GM12873 (cell line): ENCODE data around the gene PLAGL1.

ENCODE experiments used
- CTCF ChIP-seq: IDR thresholded peaks from 2 replicates; pipeline ENCODE4 v1.5.1; 2012; ENCODE audit warnings: low read depth, mild to moderate bottlenecking, moderate library complexity, low read length, control low read depth; ENCODE audit not compliant: insufficient read depth; ENCODE audit errors: missing control alignments

PLAGL1 gene

GRCh38 chr6:143912671-143913070 lies 95.4 kb downstream of the PLAGL1 start:
- TF ChIP-seq CTCF = no peak

- no peak for TF ChIP-seq CTCF
These were observed 97.0 kb downstream of the PLAGL1 start for GRCh38 chr6:143911028-143911427.

GRCh38 chr6:143902827-143903226 lies 105.2 kb downstream of the PLAGL1 start:
- TF ChIP-seq CTCF = no peak

DNA sequence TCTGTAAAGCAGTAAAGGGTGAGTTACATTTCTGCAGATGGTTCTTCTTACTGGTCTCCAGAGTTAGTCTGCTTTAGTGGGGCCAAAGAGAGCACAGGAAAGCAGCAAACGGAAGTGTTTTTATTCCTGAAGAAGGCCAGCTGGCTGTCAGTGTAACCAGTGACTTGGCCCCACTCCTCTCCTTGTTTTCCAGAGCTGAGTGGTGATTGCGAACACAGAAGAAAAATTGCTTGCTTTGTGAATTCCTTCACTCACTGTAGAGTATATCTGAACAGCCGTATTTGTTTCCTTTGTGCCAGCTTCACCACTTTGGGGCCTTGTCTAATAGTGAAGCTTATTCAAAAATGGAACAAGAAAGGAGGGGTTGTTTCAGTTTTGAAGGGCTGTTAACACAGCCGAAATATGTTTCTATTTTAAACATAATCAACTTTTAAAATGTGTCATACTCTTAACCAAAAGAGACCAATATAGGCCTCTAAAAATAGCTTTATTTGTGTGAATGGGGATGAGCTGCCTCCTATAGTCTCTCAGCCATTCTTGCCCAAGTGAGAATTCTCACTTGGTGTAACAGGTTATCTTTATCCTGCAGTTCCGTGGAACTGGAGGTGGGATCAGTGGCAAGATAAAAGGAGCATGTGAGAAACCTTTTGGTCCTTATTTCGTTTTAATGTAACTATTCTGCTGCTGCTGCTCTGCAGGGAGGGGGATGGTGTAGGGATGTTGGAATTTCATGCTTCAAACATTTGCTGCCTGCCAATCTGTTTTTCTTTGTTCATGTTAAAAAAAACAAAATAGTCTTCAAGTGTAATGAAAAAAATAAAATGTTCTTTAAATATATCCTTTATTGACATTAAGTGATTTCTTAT lies 105.9 kb downstream of the PLAGL1 start:
- TF ChIP-seq CTCF = no peak

DNA sequence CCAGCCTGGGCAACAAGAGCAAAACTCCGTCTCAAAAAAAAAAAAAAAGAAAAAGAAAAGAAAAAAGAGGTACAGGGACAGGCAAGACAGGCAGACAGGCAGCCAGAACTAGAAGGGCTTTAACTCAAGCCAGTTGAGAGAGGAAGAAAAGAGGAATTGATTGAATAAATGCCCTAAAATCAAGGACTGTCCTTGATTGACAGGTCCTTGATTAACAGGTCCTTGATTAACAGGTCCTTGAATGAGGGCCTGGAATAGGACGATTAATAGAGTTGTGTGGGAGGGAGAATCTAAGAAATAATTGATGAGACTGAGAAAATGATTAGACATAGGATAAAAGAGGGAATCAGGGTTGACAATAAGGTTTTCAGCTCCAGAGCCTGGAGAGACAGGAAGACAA lies 107.7 kb downstream of the PLAGL1 start:
- no peak for TF ChIP-seq CTCF

DNA sequence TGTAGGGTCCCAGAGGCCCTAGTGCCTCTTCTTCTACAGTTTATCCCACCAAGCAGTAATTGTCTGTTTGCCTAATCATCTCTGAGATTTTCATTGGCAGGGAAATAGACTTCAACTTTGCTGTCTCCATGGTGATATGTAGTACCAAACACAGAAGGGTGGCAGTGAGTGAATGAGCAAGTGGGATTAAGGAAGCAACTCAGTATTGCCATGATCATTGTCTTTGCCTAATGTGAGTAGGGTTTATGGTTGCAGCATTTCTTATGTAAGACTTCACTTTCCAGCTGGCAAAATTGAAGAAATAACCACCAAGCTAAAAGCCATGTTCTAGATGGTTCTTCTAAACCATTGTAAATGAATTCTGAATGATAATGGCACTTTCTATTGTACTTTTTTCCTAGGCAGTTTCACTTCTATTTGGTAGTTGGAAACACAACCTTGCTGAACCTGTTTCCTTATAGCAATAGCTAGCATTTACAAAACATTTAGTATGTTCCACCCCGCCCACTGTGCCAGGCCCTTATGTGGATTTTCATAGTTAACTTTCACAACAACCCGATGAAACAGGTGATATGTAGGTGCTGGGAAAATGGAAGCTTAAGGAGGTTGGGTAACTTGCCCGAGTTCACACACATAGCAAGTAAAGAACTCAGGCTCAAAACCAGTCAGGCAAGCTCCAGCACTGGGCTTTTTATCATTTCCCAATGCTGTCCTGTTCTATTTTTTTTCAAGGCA lies 111.8 kb downstream of the PLAGL1 start:
- no peak for TF ChIP-seq CTCF

GRCh38 chr6:143894655-143895054 lies 113.4 kb downstream of the PLAGL1 start:
- TF ChIP-seq CTCF = no peak
